Measurements from ENCODE around the gene RNASE1. TPM values are rescaled to one million over a fixed set of nuclear protein-coding genes. Genes with fewer than 3 reads are reported as not detected.
"Not testable (repeated sequence)": the region's sequence is repeated elsewhere in the genome, so short reads cannot be mapped to it uniquely, and the experiment has no call there.

RNASE1 gene
- polyA plus RNA-seq (2014; cell fraction: cytosol; rRNA removed): not detected in 2 replicates
- not detected in 2 replicates for polyA plus RNA-seq (2014; cell fraction: nucleus; rRNA removed)

- DNase-seq (ENCODE audit: low spot score): no peak
These were observed at the start of gene RNASE1 for GRCh38 chr14:20802341-20803084. TSS of gene RNASE1 (minus strand) at chr14:20802844. CDS start at chr14:20802068, 776 bp downstream.

GRCh38 chr14:20848955-20849570 is 46.4 kb upstream of the RNASE1 start:
- DNase-seq (ENCODE audit: low spot score): no peak

GRCh38 chr14:20848316-20848954 is 45.8 kb upstream of the RNASE1 start:
- DNase-seq (ENCODE audit: low spot score): no peak

- DNase-seq (ENCODE audit: low spot score): no peak
These were observed 43.9 kb upstream of the RNASE1 start for GRCh38 chr14:20846560-20846959.

- no peak for DNase-seq (ENCODE audit: low spot score)
These were observed 38.5 kb upstream of the RNASE1 start for GRCh38 chr14:20841096-20841495.

GRCh38 chr14:20837831-20838230 is 35.2 kb upstream of the RNASE1 start:
- DNase-seq (ENCODE audit: low spot score): no peak

- no peak for DNase-seq (ENCODE audit: low spot score)
These were observed 34.2 kb upstream of the RNASE1 start for GRCh38 chr14:20836668-20837338.

- no peak for DNase-seq (ENCODE audit: low spot score)
These were observed 32.3 kb upstream of the RNASE1 start for GRCh38 chr14:20834899-20835298.

GRCh38 chr14:20830831-20831230 is 28.2 kb upstream of the RNASE1 start:
- no peak for DNase-seq (ENCODE audit: low spot score)

GRCh38 chr14:20828024-20828694 is 25.5 kb upstream of the RNASE1 start:
- DNase-seq (ENCODE audit: low spot score): peak; percentile 3

- no peak for DNase-seq (ENCODE audit: low spot score)
These were observed 24.7 kb upstream of the RNASE1 start for GRCh38 chr14:20827326-20827725.

- not testable (repeated sequence) for DNase-seq (ENCODE audit: low spot score)
These were observed 24.0 kb upstream of the RNASE1 start for GRCh38 chr14:20826666-20827065.

GRCh38 chr14:20823859-20824258 is 21.2 kb upstream of the RNASE1 start:
- DNase-seq (ENCODE audit: low spot score): no peak

GRCh38 chr14:20821521-20822108 is 19.0 kb upstream of the RNASE1 start:
- DNase-seq (ENCODE audit: low spot score): not testable (repeated sequence)

- DNase-seq (ENCODE audit: low spot score): no peak
These were observed 17.6 kb upstream of the RNASE1 start for GRCh38 chr14:20820063-20820904.

GRCh38 chr14:20818861-20819260 is 16.2 kb upstream of the RNASE1 start:
- no peak for DNase-seq (ENCODE audit: low spot score)

GRCh38 chr14:20815946-20816345 is 13.3 kb upstream of the RNASE1 start:
- not testable (repeated sequence) for DNase-seq (ENCODE audit: low spot score)

GRCh38 chr14:20811986-20812975 is 9.6 kb upstream of the RNASE1 start:
- DNase-seq (ENCODE audit: low spot score): no peak

- DNase-seq (ENCODE audit: low spot score): no peak
These were observed 7.3 kb upstream of the RNASE1 start for GRCh38 chr14:20809917-20810316.

Data from SK-N-DZ (cell line).